Measurements from ENCODE around the gene TMBIM1.

DNA sequence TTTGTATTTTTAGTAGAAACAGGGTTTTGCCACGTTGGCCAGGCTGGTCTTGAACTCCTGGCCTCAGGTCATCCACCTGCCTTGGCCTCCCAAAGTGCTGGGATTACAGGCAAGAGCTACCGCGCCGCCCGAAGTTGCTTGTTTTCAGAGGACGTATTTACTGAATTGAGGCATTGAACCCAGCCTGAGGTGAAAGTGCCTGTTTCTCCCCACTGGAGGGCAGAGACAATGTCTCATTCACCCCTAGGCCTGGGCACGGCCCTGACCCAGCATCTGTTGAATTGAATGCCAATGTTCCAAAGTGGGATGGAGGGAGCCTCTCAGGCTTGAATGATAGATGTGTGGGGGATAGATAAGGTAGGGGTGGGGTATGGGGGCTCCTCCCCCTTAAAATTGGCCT is 4.5 kb upstream of the TMBIM1 start:
- TF ChIP-seq TCF7L2 (IDR thresholded peaks at IDR 0.05; ENCODE audit: borderline replicate concordance, low read depth, low read length), result no peak
- TF ChIP-seq ZFP37 (tag by site-specific recombination; IDR thresholded peaks at IDR 0.05), result no peak
- 0 out of 2 replicates have a peak, but pooled peaks have one; percentile 38 for TF ChIP-seq CTCF (tag by site-specific recombination; IDR thresholded peaks at IDR 0.05)
- no peak for TF ChIP-seq PBX3 (CRISPR knock-in tag; IDR thresholded peaks at IDR 0.05)
- TF ChIP-seq, protein P1, sequence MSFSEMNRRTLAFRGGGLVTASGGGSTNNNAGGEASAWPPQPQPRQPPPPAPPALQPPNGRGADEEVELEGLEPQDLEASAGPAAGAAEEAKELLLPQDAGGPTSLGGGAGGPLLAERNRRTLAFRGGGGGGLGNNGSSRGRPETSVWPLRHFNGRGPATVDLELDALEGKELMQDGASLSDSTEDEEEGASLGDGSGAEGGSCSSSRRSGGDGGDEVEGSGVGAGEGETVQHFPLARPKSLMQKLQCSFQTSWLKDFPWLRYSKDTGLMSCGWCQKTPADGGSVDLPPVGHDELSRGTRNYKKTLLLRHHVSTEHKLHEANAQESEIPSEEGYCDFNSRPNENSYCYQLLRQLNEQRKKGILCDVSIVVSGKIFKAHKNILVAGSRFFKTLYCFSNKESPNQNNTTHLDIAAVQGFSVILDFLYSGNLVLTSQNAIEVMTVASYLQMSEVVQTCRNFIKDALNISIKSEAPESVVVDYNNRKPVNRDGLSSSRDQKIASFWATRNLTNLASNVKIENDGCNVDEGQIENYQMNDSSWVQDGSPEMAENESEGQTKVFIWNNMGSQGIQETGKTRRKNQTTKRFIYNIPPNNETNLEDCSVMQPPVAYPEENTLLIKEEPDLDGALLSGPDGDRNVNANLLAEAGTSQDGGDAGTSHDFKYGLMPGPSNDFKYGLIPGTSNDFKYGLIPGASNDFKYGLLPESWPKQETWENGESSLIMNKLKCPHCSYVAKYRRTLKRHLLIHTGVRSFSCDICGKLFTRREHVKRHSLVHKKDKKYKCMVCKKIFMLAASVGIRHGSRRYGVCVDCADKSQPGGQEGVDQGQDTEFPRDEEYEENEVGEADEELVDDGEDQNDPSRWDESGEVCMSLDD (tag by site-specific recombination; IDR thresholded peaks at IDR 0.05), result no peak
- no peak for TF ChIP-seq BCL11A (tag by site-specific recombination; IDR thresholded peaks at IDR 0.05; ENCODE audit: low read depth)
- TF ChIP-seq ZFP69B (tag by site-specific recombination; IDR thresholded peaks at IDR 0.05), result no peak
- TF ChIP-seq ZNF416 (tag by site-specific recombination; IDR thresholded peaks at IDR 0.05), result no peak
